CD8-positive, alpha-beta memory T cell (primary cell): ENCODE data around the gene VPS54. TPM values are rescaled to one million over a fixed set of nuclear protein-coding genes. Genes with fewer than 3 reads are reported as not detected.
A peak's percentile ranks its signal among the peaks of the same experiment; 100 is the strongest.

Experiments used
- CTCF ChIA-PET: fragments of 350-600 bp; sonication (Branson Sonifier 250); formaldehyde crosslinking; loops from one replicate; lab custom pipeline; 2021; ENCODE audit warnings: antibody characterized with exemption; lab: Charles Lee
- POLR2A ChIA-PET: fragments of 350-600 bp; sonication (Branson Sonifier 250); formaldehyde crosslinking; loops from one replicate; lab custom pipeline; 2021; ENCODE audit warnings: antibody characterized with exemption; lab: Charles Lee
- DNase-seq, 5 donors: peaks; one replicate each; pipeline versions ENCODE4 v3.0.0 to v3.0.0-alpha.2; 2020 to 2022; ENCODE audit warnings: mixed read lengths in 1 of 5
- H3K27ac ChIP-seq: one replicate; pipeline ENCODE4 v1.7.0; 2013; ENCODE audit warnings: low read depth, mild to moderate bottlenecking, low read length, moderate library complexity
- H3K27me3 ChIP-seq: 2 replicates; pipeline ENCODE4 v1.7.0; 2013; ENCODE audit warnings: low read length, mild to moderate bottlenecking; ENCODE audit not compliant: insufficient read depth, poor library complexity, severe bottlenecking
- H3K36me3 ChIP-seq: 2 replicates; pipeline ENCODE4 v1.7.0; 2013; ENCODE audit warnings: mild to moderate bottlenecking, low read length, moderate library complexity; ENCODE audit not compliant: insufficient read depth
- H3K4me1 ChIP-seq: 2 replicates; pipeline ENCODE4 v1.7.0; 2013; ENCODE audit warnings: mild to moderate bottlenecking, low read length, moderate library complexity; ENCODE audit not compliant: insufficient read depth
- H3K4me3 ChIP-seq: 2 replicates; pipeline ENCODE4 v1.7.0; 2013; ENCODE audit warnings: mild to moderate bottlenecking, low read length
- H3K9me3 ChIP-seq: 2 replicates; pipeline ENCODE4 v1.7.0; 2013; ENCODE audit warnings: mild to moderate bottlenecking, low read length
- H3K27ac Mint-ChIP-seq, 8 donors: one replicate each; pipeline ENCODE4 v1.8.0; 2020 to 2021; ENCODE audit warnings: mixed read lengths in 8 of 8, mild to moderate bottlenecking in 6 of 8, inconsistent platforms in 3 of 8, moderate library complexity in 3 of 8
- H3K27me3 Mint-ChIP-seq, 2 donors: one replicate each; pipeline ENCODE4 v1.8.0; 2020 to 2021; ENCODE audit warnings: mixed read lengths in 2 of 2, mild to moderate bottlenecking in 1 of 2, moderate library complexity in 1 of 2
- H3K36me3 Mint-ChIP-seq, 3 donors: one replicate each; pipeline ENCODE4 v1.8.0; 2020 to 2021; ENCODE audit warnings: mixed read lengths in 3 of 3, inconsistent platforms in 1 of 3, mild to moderate bottlenecking in 1 of 3
- H3K4me1 Mint-ChIP-seq, 3 donors: one replicate each; pipeline ENCODE4 v1.8.0; 2020 to 2021; ENCODE audit warnings: mixed read lengths in 3 of 3, inconsistent platforms in 1 of 3, mild to moderate bottlenecking in 1 of 3
- H3K4me3 Mint-ChIP-seq, 7 donors: one replicate each; pipeline ENCODE4 v1.8.0; 2020 to 2021; ENCODE audit warnings: mixed read lengths in 7 of 7, mild to moderate bottlenecking in 6 of 7, moderate library complexity in 4 of 7, inconsistent platforms in 2 of 7
- H3K9me3 Mint-ChIP-seq, 5 donors: one replicate each; pipeline ENCODE4 v1.8.0; 2020 to 2022; ENCODE audit warnings: mixed read lengths in 5 of 5, mild to moderate bottlenecking in 3 of 5, moderate library complexity in 2 of 5, inconsistent platforms in 1 of 5
- polyA plus RNA-seq: library from polyadenylated mRNA; unstranded; fragments of 300-500 nt; fragmentation: Illumina TruSeq; gene quantifications from one replicate; pipeline ENCODE4 v1.2.3, GENCODE V29; 2021
- total RNA-seq, 2 experiments: library from RNA; stranded (reverse); gene quantifications; one replicate each; pipeline ENCODE4 v1.2.3, GENCODE V29; 2021

The VPS54 gene
- total and polyA plus RNA-seq, 3 experiments from 2014 or later: 10.7 to 11.3 (median 10.9) TPM

DNA sequence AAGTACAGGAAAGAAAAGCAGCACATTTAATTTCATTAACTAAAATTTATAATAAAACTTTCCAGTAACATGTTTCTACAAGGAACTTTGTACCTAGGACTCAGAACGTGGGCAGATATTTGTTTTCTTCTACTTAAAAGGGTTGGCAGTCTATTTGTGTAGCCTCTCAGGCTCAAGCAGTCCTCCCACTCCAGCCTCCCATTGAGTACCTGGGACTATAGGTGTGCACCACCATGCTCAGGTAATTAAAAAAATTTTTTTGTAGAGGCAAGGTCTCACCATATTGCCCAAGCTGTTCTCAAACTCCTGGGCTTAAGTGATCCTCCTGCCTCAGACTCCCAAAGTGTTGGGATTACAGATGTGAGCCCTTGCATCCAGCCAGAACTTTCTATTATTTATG is 140.7 kb downstream of the VPS54 start:
- Histone ChIP-seq H3K4me3 (no peak overlapping the region), H3K4me1 (no peaks in the 10 kb centered on the region), H3K27me3 (no peaks in the 10 kb centered on the region), H3K27ac (no peak overlapping the region), H3K9me3 (no peaks in the 10 kb centered on the region), H3K36me3 (peaks cover 8% of the 10 kb centered on the region)
- CTCF ChIA-PET: interaction anchor here (1.8 kb wide), 1 partner anchor 17 kb away, joined by 7 read pairs; no protein-coding TSS in a partner anchor
- no peaks in the 10 kb centered on the region for H3K27me3 Mint-ChIP-seq
- POLR2A ChIA-PET: no interaction called here
- peak overlapping the region in 3 of 8 donors; percentile 29 to 69 (median 30) for H3K27ac Mint-ChIP-seq
- no peak for DNase-seq
- peaks cover 44 to 69% (median 69%) of the 10 kb centered on the region in 3 donors for H3K4me1 Mint-ChIP-seq
- H3K4me3 Mint-ChIP-seq: no peak overlapping the region
- no peaks in the 10 kb centered on the region for H3K9me3 Mint-ChIP-seq
- H3K36me3 Mint-ChIP-seq: peaks cover 0 to 66% (median 20%) of the 10 kb centered on the region in 3 donors

DNA sequence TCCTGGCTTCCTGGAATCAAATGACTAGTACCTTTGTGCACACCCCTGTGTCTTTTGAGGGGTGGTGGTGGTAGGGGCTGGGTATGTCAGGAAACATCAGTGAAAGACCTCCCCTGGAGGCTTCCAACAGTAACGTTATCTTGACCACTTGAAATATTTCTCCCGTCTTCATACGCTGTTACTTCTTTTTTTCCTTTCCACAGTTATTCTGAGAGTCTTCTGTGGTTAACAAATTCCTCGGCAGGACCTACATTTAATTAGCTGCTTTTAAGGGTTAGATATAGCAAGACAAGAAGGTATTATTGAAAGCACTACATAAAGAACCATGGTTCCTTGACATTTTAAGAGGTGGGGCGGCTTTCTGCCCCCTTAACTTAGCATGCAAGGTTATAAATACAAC is 142.9 kb downstream of the VPS54 start:
- peaks cover 37 to 64% (median 60%) of the 10 kb centered on the region in 3 donors for H3K4me1 Mint-ChIP-seq
- H3K27ac ChIP-seq: no peak overlapping the region
- no peaks in the 10 kb centered on the region for H3K9me3 Mint-ChIP-seq
- H3K4me1 ChIP-seq: no peaks in the 10 kb centered on the region
- ChIA-PET CTCF (interaction anchor here (0.6 kb wide), 1 partner anchor 31 kb away, joined by 3 read pairs; no protein-coding TSS in a partner anchor), POLR2A (interaction anchor here (0.5 kb wide), 1 partner anchor 144 kb away, joined by 5 read pairs; no protein-coding TSS in a partner anchor)
- H3K27me3 Mint-ChIP-seq: no peaks in the 10 kb centered on the region
- H3K27me3 ChIP-seq: no peaks in the 10 kb centered on the region
- no peak overlapping the region for H3K4me3 ChIP-seq
- no peak overlapping the region for H3K4me3 Mint-ChIP-seq
- DNase-seq: no peak
- peak overlapping the region in 3 of 8 donors; percentile 21 to 86 (median 78) for H3K27ac Mint-ChIP-seq
- peaks cover 15% of the 10 kb centered on the region for H3K36me3 ChIP-seq
- H3K9me3 ChIP-seq: no peaks in the 10 kb centered on the region
- peaks cover 0 to 73% (median 22%) of the 10 kb centered on the region in 3 donors for H3K36me3 Mint-ChIP-seq

DNA sequence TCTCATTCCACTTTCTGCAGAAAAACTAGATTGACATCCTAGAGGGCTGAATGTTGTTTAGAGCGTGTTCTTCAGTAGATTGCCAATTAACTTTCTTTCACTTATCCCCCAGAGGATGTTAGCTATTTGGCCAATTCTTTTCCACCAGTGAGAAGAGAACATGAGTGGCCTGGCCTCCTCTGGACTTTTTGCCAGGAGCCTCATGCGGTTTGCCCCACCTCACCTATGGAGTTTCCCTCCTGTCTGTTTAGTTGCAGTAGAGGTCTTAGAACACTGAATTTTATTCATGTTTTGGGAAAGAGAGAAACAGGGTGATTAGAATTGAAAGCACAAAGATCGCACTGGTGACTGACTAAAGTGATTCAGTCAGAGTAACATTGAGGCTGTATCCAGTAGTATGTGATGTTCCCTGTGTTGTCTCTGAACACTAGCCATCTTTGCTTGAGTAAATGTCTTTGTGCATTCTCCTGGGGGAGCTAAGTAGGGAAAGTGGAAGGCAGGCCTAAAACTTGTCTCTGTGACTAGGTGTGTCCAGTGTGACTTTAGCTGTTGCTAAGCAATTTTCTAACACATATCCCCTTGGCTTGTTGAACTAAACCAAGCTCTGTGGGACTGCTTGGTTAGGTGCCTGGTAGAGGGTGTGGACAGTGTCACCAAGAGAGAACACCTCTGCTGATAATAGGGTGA is 143.5 kb downstream of the VPS54 start:
- Mint-ChIP-seq H3K27ac (peak overlapping the region in 6 of 8 donors; percentile 2 to 86 (median 37)), H3K9me3 (no peaks in the 10 kb centered on the region), H3K36me3 (peaks cover 0 to 72% (median 19%) of the 10 kb centered on the region in 3 donors), H3K4me1 (peaks cover 32 to 58% (median 54%) of the 10 kb centered on the region in 3 donors), H3K4me3 (no peak overlapping the region), H3K27me3 (no peaks in the 10 kb centered on the region)
- no peak overlapping the region for H3K4me3 ChIP-seq
- no peaks in the 10 kb centered on the region for H3K9me3 ChIP-seq
- H3K4me1 ChIP-seq: no peaks in the 10 kb centered on the region
- ChIA-PET CTCF (interaction anchor here (0.6 kb wide), 1 partner anchor 30 kb away, joined by 3 read pairs; no protein-coding TSS in a partner anchor), POLR2A (interaction anchor here (0.5 kb wide), 1 partner anchor 162 kb away, joined by 6 read pairs; no protein-coding TSS in a partner anchor)
- no peak overlapping the region for H3K27ac ChIP-seq
- peaks cover 15% of the 10 kb centered on the region for H3K36me3 ChIP-seq
- DNase-seq: no peak
- H3K27me3 ChIP-seq: no peaks in the 10 kb centered on the region

DNA sequence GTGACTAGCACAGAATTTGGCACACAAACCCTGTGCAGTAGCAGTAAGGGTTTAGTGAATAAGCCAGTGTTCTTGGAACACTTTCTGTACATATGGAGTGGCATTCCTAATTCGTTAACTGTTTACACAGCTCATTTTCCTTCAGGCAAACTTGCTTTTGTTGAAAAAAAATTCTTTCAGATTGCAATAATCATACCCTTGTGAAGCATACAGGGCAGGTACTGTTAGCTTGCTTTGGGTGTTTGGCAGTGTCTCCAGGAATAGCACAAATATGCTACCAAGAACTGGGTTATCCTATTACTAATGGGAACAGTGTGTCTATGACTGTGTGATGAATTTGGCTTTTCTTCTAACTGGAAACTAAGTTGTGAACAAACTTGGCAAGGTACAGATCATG is 144.1 kb downstream of the VPS54 start:
- H3K36me3 ChIP-seq: peaks cover 15% of the 10 kb centered on the region
- H3K36me3 Mint-ChIP-seq: peaks cover 0 to 70% (median 19%) of the 10 kb centered on the region in 3 donors
- no peak overlapping the region for H3K27ac ChIP-seq
- POLR2A ChIA-PET: no interaction called here
- no peak overlapping the region for H3K4me3 Mint-ChIP-seq
- no peaks in the 10 kb centered on the region for H3K27me3 ChIP-seq
- DNase-seq: no peak
- peak overlapping the region in 5 of 8 donors; percentile 2 to 48 (median 26) for H3K27ac Mint-ChIP-seq
- H3K4me1 ChIP-seq: no peaks in the 10 kb centered on the region
- H3K4me1 Mint-ChIP-seq: peaks cover 31 to 54% (median 52%) of the 10 kb centered on the region in 3 donors
- no peaks in the 10 kb centered on the region for H3K27me3 Mint-ChIP-seq
- no peaks in the 10 kb centered on the region for H3K9me3 ChIP-seq
- CTCF ChIA-PET: no interaction called here
- no peak overlapping the region for H3K4me3 ChIP-seq
- no peaks in the 10 kb centered on the region for H3K9me3 Mint-ChIP-seq

DNA sequence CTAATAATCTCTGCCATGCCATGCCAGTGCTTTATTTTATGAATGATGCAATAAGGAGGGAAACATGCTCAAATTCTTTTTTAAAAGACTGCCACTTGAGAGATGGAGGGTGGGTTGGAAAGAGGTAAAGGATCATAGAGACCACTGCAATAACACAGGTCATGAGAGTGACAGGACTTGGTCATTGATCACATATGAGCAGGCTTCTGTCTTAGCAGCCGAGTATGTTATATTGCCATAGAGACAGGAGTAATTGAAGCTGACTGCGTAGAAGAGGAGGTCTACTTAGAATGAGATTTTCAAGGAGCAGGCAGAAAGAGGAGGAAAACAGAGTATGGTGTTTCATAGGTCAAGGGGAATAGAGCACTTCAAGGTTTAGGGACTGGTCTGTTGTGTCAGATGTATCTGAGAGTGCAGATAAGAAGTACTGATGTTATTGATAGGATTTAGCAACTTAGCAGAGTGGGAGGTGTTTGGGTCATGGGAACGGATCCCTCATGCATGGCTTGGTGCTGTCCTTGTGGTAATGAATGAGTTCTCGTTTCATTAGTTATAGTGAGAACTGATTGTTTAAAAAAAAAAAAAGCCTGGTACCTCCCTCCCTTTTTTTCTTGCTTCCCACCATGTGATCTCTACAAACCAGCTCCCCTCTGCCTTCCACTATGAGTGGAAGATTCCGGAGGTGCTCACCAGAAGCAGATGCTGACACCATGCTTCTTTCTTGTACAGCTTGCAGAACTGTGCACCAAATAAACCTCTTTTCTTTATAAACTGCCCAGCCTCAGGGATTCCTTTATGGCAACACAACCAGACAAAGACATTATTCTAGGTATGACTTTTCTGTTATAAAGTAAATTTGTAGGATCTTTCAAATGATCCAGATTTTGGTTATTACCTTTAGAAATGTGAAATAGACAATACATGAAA is 144.8 kb downstream of the VPS54 start:
- H3K27me3 ChIP-seq: no peaks in the 10 kb centered on the region
- H3K9me3 ChIP-seq: no peaks in the 10 kb centered on the region
- no peak overlapping the region for H3K27ac ChIP-seq
- Mint-ChIP-seq H3K27ac (peak overlapping the region in 5 of 8 donors; percentile 2 to 40 (median 19)), H3K36me3 (peaks cover 0 to 71% (median 20%) of the 10 kb centered on the region in 3 donors), H3K27me3 (no peaks in the 10 kb centered on the region), H3K9me3 (no peaks in the 10 kb centered on the region), H3K4me3 (no peak overlapping the region), H3K4me1 (peaks cover 31 to 54% (median 53%) of the 10 kb centered on the region in 3 donors)
- H3K36me3 ChIP-seq: peaks cover 15% of the 10 kb centered on the region
- CTCF ChIA-PET: interaction anchor here (0.9 kb wide), 1 partner anchor 10 kb away, joined by 3 read pairs; no protein-coding TSS in a partner anchor
- no peaks in the 10 kb centered on the region for H3K4me1 ChIP-seq
- no peak overlapping the region for H3K4me3 ChIP-seq
- POLR2A ChIA-PET: no interaction called here
- DNase-seq: no peak

DNA sequence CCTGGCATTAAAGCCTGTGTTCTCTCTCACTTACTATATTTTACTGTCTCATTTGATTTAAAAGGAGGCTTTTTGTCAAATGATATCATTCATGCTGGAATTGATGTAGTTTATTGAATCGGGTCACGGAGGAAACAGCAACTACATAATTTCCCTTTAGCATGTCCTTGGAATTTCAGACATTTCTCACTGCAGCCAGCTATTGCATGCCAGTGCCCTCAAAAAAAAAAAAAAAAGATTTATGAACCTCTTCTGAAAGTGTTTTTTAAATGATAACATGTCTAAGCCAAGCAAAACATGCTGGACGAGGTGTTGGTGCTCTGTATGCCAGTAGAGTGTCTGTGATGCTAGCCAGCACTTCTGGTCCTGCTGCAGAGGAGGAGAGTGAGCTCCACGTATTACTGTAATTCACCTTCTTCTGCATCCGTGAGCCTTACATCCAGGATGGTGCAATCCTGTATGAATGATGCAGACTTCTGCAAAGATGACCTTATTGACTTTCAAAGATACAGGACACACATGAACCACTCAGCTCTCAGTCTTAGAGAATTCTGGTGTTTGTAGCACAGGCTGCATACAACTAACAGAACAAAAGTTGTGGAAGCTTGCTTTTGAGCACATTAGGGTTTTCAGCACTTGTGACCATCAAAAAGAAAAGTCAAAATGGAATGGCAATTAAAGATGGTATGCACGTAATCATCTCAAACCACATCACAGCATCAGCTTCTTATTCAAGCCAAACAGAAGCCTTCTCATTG is 146.5 kb downstream of the VPS54 start:
- Histone ChIP-seq H3K4me1 (no peaks in the 10 kb centered on the region), H3K27ac (no peak overlapping the region), H3K4me3 (no peak overlapping the region), H3K36me3 (peaks cover 15% of the 10 kb centered on the region), H3K9me3 (no peaks in the 10 kb centered on the region), H3K27me3 (no peaks in the 10 kb centered on the region)
- Mint-ChIP-seq H3K27me3 (no peaks in the 10 kb centered on the region), H3K36me3 (peaks cover 0 to 71% (median 22%) of the 10 kb centered on the region in 3 donors), H3K9me3 (no peaks in the 10 kb centered on the region), H3K4me1 (peaks cover 35 to 60% (median 54%) of the 10 kb centered on the region in 3 donors), H3K27ac (no peak overlapping the region), H3K4me3 (no peak overlapping the region)
- DNase-seq: no peak
- ChIA-PET POLR2A (no interaction called here), CTCF (no interaction called here)

DNA sequence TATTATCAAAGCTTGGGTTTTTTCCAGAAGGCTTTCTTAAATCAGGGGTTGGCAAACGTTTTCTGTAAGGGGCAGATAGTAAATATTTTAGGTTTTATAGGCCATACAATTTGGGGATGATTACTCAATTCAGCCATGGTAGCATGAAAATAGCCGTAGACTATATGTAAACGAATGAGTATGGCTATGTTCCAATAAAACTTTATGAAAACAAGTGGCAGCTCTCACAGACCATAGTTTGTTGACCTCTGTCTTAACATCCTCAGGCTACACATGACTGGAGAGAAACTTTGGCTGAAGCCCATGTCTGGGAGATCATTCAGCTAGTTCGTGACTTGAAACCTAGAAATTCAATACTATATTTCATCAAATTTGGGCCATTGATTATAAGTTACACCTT is 147.4 kb downstream of the VPS54 start:
- ChIA-PET POLR2A (no interaction called here), CTCF (no interaction called here)

More for the DNA sequence above, 147.4 kb downstream of the VPS54 start:
- no peaks in the 10 kb centered on the region for H3K27me3 ChIP-seq
- H3K36me3 ChIP-seq: peaks cover 15% of the 10 kb centered on the region
- H3K27ac ChIP-seq: no peak overlapping the region
- Mint-ChIP-seq H3K27me3 (no peaks in the 10 kb centered on the region), H3K4me3 (no peak overlapping the region), H3K9me3 (no peaks in the 10 kb centered on the region), H3K27ac (peak overlapping the region in 2 of 8 donors; percentile 13 to 66), H3K4me1 (peaks cover 34 to 59% (median 51%) of the 10 kb centered on the region in 3 donors), H3K36me3 (peaks cover 0 to 65% (median 20%) of the 10 kb centered on the region in 3 donors)
- no peak overlapping the region for H3K4me3 ChIP-seq
- no peak for DNase-seq
- H3K4me1 ChIP-seq: no peaks in the 10 kb centered on the region
- no peaks in the 10 kb centered on the region for H3K9me3 ChIP-seq
